GM19193 (cell line): ENCODE data around the gene GOLGA6B.

Source experiments
- POLR2A ChIP-seq: IDR thresholded peaks from 4 replicates; pipeline ENCODE4 v1.6.1; 2011; ENCODE audit not compliant: insufficient read depth, insufficient read length; ENCODE audit errors: extremely low read depth

Gene GOLGA6B

GRCh38 chr15:72688697-72689096, 34.2 kb downstream of the GOLGA6B start:
- no peak for TF ChIP-seq POLR2A

GRCh38 chr15:72690938-72691337, 36.4 kb downstream of the GOLGA6B start:
- no peak for TF ChIP-seq POLR2A

- TF ChIP-seq POLR2A: no peak
Measured at GRCh38 chr15:72698938-72699337, 44.4 kb downstream of the GOLGA6B start.

- no peak for TF ChIP-seq POLR2A
Measured at GRCh38 chr15:72700076-72700475, 45.6 kb downstream of the GOLGA6B start.

GRCh38 chr15:72706266-72706665, 51.8 kb downstream of the GOLGA6B start:
- no peak for TF ChIP-seq POLR2A
